ENCODE results near the gene KNOP1.

Gene KNOP1

GRCh38 chr16:19717741-19718623 lies at the start of gene KNOP1, which contains the start of gene IQCK:
Gene KNOP1 (minus strand): TSS chr16:19718227. CDS start chr16:19715035, 3,192 bp downstream.
Gene IQCK (plus strand): TSS chr16:19718271. CDS start chr16:19718307, 36 bp downstream.
- peak; percentile 95 for DNase-seq (ENCODE audit: insufficient read length, low spot score)
- no peak for TF ChIP-seq CTCF (IDR thresholded peaks at IDR 0.05; ENCODE audit: insufficient read depth, missing control alignments)
- FAIRE-seq: no peak

- FAIRE-seq (no peak), DNase-seq (ENCODE audit: insufficient read length, low spot score) (no peak)
- no peak for TF ChIP-seq CTCF (IDR thresholded peaks at IDR 0.05; ENCODE audit: insufficient read depth, missing control alignments)
Observed at GRCh38 chr16:19767497-19767896, 49.5 kb upstream of the KNOP1 start.

GRCh38 chr16:19766988-19767387 lies 49.0 kb upstream of the KNOP1 start:
- no peak for FAIRE-seq
- TF ChIP-seq CTCF (IDR thresholded peaks at IDR 0.05; ENCODE audit: insufficient read depth, missing control alignments): no peak
- DNase-seq (ENCODE audit: insufficient read length, low spot score): no peak

GRCh38 chr16:19766554-19766884 lies 48.5 kb upstream of the KNOP1 start:
- DNase-seq (ENCODE audit: insufficient read length, low spot score): no peak
- no peak for TF ChIP-seq CTCF (IDR thresholded peaks at IDR 0.05; ENCODE audit: insufficient read depth, missing control alignments)
- no peak for FAIRE-seq

GRCh38 chr16:19765860-19766553 lies 48.0 kb upstream of the KNOP1 start:
- TF ChIP-seq CTCF (IDR thresholded peaks at IDR 0.05; ENCODE audit: insufficient read depth, missing control alignments): no peak
- no peak for FAIRE-seq
- no peak for DNase-seq (ENCODE audit: insufficient read length, low spot score)

- no peak for DNase-seq (ENCODE audit: insufficient read length, low spot score)
- no peak for FAIRE-seq
Observed at GRCh38 chr16:19760356-19761060, 42.5 kb upstream of the KNOP1 start.

More at GRCh38 chr16:19760356-19761060, 42.5 kb upstream of the KNOP1 start:
- no peak for TF ChIP-seq CTCF (IDR thresholded peaks at IDR 0.05; ENCODE audit: insufficient read depth, missing control alignments)
